HepG2 (cell line): ENCODE data around the gene CAMTA1. TPM values are rescaled to one million over a fixed set of nuclear protein-coding genes. Genes with fewer than 3 reads are reported as not detected.

ENCODE experiments used
- ATAC-seq: fragments of 200-7000 bp; cut with Tn5 transposase; 3 replicates; pipeline ENCODE4 v1.9.1; 2020; ENCODE audit warnings: mild to moderate bottlenecking, moderate library complexity
- BruUV-seq: library from RNA; stranded (reverse); fragments of 400-500 nt; replicated peaks from 2 replicates; lab custom pipeline; 2021; lab: Mats Ljungman, UMichigan
- CTCF ChIA-PET: fragments of 300-600 bp; formaldehyde crosslinking; extraction: SDS; loops from one replicate; lab custom pipeline; 2021; ENCODE audit warnings: low total read pairs, inconsistent platforms, low intra/inter-chr PET ratio; lab: Yijun Ruan, JAX
- POLR2A ChIA-PET: fragments of 350-600 bp; sonication (Branson Sonifier 250); formaldehyde crosslinking; loops from one replicate; lab custom pipeline; 2020; ENCODE audit warnings: antibody characterized with exemption, inconsistent platforms; lab: Yijun Ruan, JAX
- DNase-seq: peaks from one replicate; pipeline ENCODE4 v3.0.0-alpha.2; 2015; ENCODE audit warnings: low spot score
- FAIRE-seq: peaks from 3 replicates; lab custom pipeline; 2011; peaks lifted over from hg19 to GRCh38; lab: Jason Lieb, UNC
- H2AFZ ChIP-seq: one replicate; pipeline ENCODE4 v1.6.1; 2011; ENCODE audit warnings: low read length, inconsistent platforms
- H3K27ac ChIP-seq: fragments of 300-600 bp; 3 replicates; pipeline ENCODE4 v1.8.0; 2011; ENCODE audit warnings: mixed run types, mild to moderate bottlenecking, mixed read lengths, low read length, inconsistent platforms; ENCODE audit not compliant: insufficient read depth; ENCODE audit errors: extremely low read length
- H3K27me3 ChIP-seq, 2 experiments: fragments of 200-600 bp in 1 of 2; 2 replicates in 1 of 2; 3 replicates in 1 of 2; pipeline versions ENCODE4 v1.6.0 to v1.8.0; 2011; ENCODE audit warnings: low read length in 2 of 2, mild to moderate bottlenecking in 2 of 2, moderate library complexity in 2 of 2, inconsistent platforms in 1 of 2; ENCODE audit not compliant: insufficient read depth in 2 of 2, control insufficient read depth in 1 of 2
- H3K36me3 ChIP-seq, 2 experiments: fragments of 200-600 bp in 1 of 2; replicated peaks in 1 of 2; 2 replicates in 1 of 2; 3 replicates in 1 of 2; pipeline versions ENCODE4 v1.5.1 to v1.8.0; 2011; ENCODE audit warnings: low read length in 2 of 2, inconsistent platforms in 1 of 2; ENCODE audit not compliant: insufficient read depth in 2 of 2, control insufficient read depth in 1 of 2
- H3K4me1 ChIP-seq: 2 replicates; pipeline ENCODE4 v1.5.1; 2012; ENCODE audit warnings: low read length, inconsistent platforms; ENCODE audit not compliant: insufficient read depth
- H3K4me2 ChIP-seq: 2 replicates; pipeline ENCODE4 v1.6.0; 2011; ENCODE audit warnings: low read depth, low read length, inconsistent platforms
- H3K4me3 ChIP-seq, 3 experiments: fragments of 200-600 bp in 1 of 3; sonication (generic), shearing (Covaris generic) in 1 of 3; replicated peaks in 1 of 3; 2 replicates each; pipeline ENCODE4 v1.5.1; 2011 to 2016; ENCODE audit warnings: low read length in 3 of 3, inconsistent platforms in 2 of 3, low read depth in 2 of 3, mild to moderate bottlenecking in 2 of 3, control low read depth in 1 of 3, mixed read lengths in 1 of 3; ENCODE audit not compliant: insufficient read depth in 1 of 3
- H3K79me2 ChIP-seq: one replicate; pipeline ENCODE4 v1.6.1; 2011; ENCODE audit warnings: low read length, inconsistent platforms; ENCODE audit not compliant: insufficient read depth
- H3K9ac ChIP-seq: 2 replicates; pipeline ENCODE4 v1.6.0; 2011; ENCODE audit warnings: mild to moderate bottlenecking, low read depth, low read length, inconsistent platforms; ENCODE audit not compliant: insufficient read depth
- H3K9me3 ChIP-seq: 2 replicates; pipeline ENCODE4 v1.5.1; 2012; ENCODE audit warnings: mild to moderate bottlenecking, low read length
- H4K20me1 ChIP-seq: 2 replicates; pipeline ENCODE4 v1.6.0; 2011; ENCODE audit warnings: inconsistent platforms, mild to moderate bottlenecking, low read length, moderate library complexity; ENCODE audit not compliant: insufficient read depth
- AGO2 ChIP-seq: fragments of 200-400 bp; formaldehyde crosslinking; optimal IDR thresholded peaks from 2 replicates; pipeline ENCODE3; 2017; ENCODE audit warnings: mild to moderate bottlenecking, low read depth, low read length, moderate library complexity
- CHD2 ChIP-seq: IDR thresholded peaks from 2 replicates; pipeline ENCODE4 v1.6.1; 2011; ENCODE audit warnings: low read depth, low read length, improper control_type of control experiment
- CREM ChIP-seq, 2 experiments: sonication (generic) in 1 of 2; formaldehyde crosslinking in 1 of 2; IDR thresholded peaks; 2 replicates each; pipeline versions ENCODE4 v1.4.0 to v1.6.1; 2016 to 2020; ENCODE audit warnings: antibody characterized with exemption in 1 of 2, mild to moderate bottlenecking in 1 of 2, missing genetic modification reagents in 1 of 2
- ETV5 ChIP-seq: IDR thresholded peaks from 2 replicates; pipeline ENCODE4 v1.6.1; 2018; ENCODE audit warnings: missing biosample characterization, missing genetic modification reagents, inconsistent platforms, borderline replicate concordance
- FOSL2 ChIP-seq: sonication (generic); formaldehyde crosslinking; IDR thresholded peaks from 2 replicates; pipeline ENCODE4 v1.4.0; 2020; ENCODE audit warnings: missing genetic modification reagents
- FOXJ3 ChIP-seq: sonication (generic); formaldehyde crosslinking; IDR thresholded peaks from 2 replicates; pipeline ENCODE4 v1.4.0; 2020; ENCODE audit warnings: missing genetic modification reagents, mild to moderate bottlenecking, borderline replicate concordance
- FOXO4 ChIP-seq: sonication (generic); formaldehyde crosslinking; conservative IDR thresholded peaks from 2 replicates; pipeline ENCODE4 v1.8.1; 2023; ENCODE audit warnings: missing genetic modification reagents
- LCORL ChIP-seq, 2 experiments: fragments of 450-650 bp in 1 of 2; sonication (generic) in 1 of 2; formaldehyde crosslinking in 1 of 2; IDR thresholded peaks; 2 replicates each; pipeline versions ENCODE4 v1.5.0 to v1.6.1; 2017 to 2020; ENCODE audit warnings: antibody characterized with exemption in 1 of 2, missing genetic modification reagents in 1 of 2
- MEIS2 ChIP-seq: sonication (generic); formaldehyde crosslinking; IDR thresholded peaks from 2 replicates; pipeline ENCODE4 v1.9.0; 2021; ENCODE audit warnings: mild to moderate bottlenecking, missing genetic modification reagents
- MTF2 ChIP-seq: sonication (generic); formaldehyde crosslinking; IDR thresholded peaks from 2 replicates; pipeline ENCODE4 v1.5.0; 2020; ENCODE audit warnings: missing genetic modification reagents, borderline replicate concordance
- PAF1 ChIP-seq: IDR thresholded peaks from 2 replicates; pipeline ENCODE4 v1.6.1; 2016; ENCODE audit warnings: missing genetic modification reagents, missing compliant biosample characterization
- RAD51 ChIP-seq: fragments of 450-650 bp; IDR thresholded peaks from 2 replicates; pipeline ENCODE4 v1.6.1; 2016; ENCODE audit warnings: borderline replicate concordance
- U2AF2 ChIP-seq: fragments of 200-400 bp; formaldehyde crosslinking; IDR thresholded peaks from 2 replicates; pipeline ENCODE4 v1.6.1; 2017; ENCODE audit warnings: low read depth, mild to moderate bottlenecking, low read length
- ZNF333 ChIP-seq: sonication (generic); formaldehyde crosslinking; IDR thresholded peaks from 2 replicates; pipeline ENCODE4 v1.4.0; 2020; ENCODE audit warnings: mild to moderate bottlenecking, missing genetic modification reagents, borderline replicate concordance
- ZNF547 ChIP-seq: sonication (generic); formaldehyde crosslinking; IDR thresholded peaks from 2 replicates; pipeline ENCODE4 v1.5.1; 2020; ENCODE audit warnings: mild to moderate bottlenecking, missing genetic modification reagents
- ZNF687 ChIP-seq: sonication (generic); formaldehyde crosslinking; IDR thresholded peaks from 2 replicates; pipeline ENCODE4 v1.5.1; 2020; ENCODE audit warnings: mild to moderate bottlenecking, missing genetic modification reagents, moderate library complexity
- ZNF740 ChIP-seq: sonication (generic); formaldehyde crosslinking; IDR thresholded peaks from 2 replicates; pipeline ENCODE4 v1.4.0; 2020; ENCODE audit warnings: missing genetic modification reagents
- WGBS: methylation state at CpG from one replicate; pipeline ENCODE4 v1.1.6; 2017; ENCODE audit warnings: low lambda C conversion rate; 5-methylcytosine and 5-hydroxymethylcytosine counted together
- in situ Hi-C: cut with HindIII; loops from 2 replicates; pipeline ENCODE4 v1.10.0; 2017; ENCODE audit warnings: low pct_unique_long_range_greater_than_20kb; ENCODE audit not compliant: extremely low pct_ligation_motif_present
- intact Hi-C: fragments of 100-400 bp; cut with micrococcal nuclease; formaldehyde crosslinking; loops from one replicate; pipeline ENCODE4 v1.10.0; 2022; ENCODE audit not compliant: unreplicated experiment
- polyA plus RNA-seq, 8 experiments: library from polyadenylated mRNA; depleted of rRNA in 3 of 8; stranded (reverse) in 7 of 8; unstranded in 1 of 8; fragments of >200 nt; fragmentation: Illumina TruSeq in 4 of 8; extraction: Trizol in 4 of 8; gene quantifications; 2 replicates each; pipeline versions ENCODE4 v1.2.1 to v1.2.3, GENCODE V29; 2011 to 2016; ENCODE audit warnings: low read depth in 4 of 8, missing spikeins in 1 of 8, mixed read lengths in 1 of 8; ENCODE audit not compliant: insufficient read depth in 1 of 8
- total RNA-seq, 5 experiments: library from RNA; depleted of rRNA; stranded (reverse); fragments of >200 nt; fragmentation: Illumina TruSeq; extraction: Trizol; gene quantifications; 2 replicates each; pipeline ENCODE4 v1.2.3, GENCODE V29; 2016; ENCODE audit warnings: low read depth in 1 of 5

The CAMTA1 gene
- total and polyA plus RNA-seq, 2 of the 13 experiments (the other 11 are each of a cell fraction or from before 2014, with no cell fraction given) = 25.0 to 36.4 TPM

- no peak overlapping the region for H2AFZ ChIP-seq
- in situ Hi-C loops (no loop called here), intact Hi-C loops (no loop called here)
- no peaks in the 10 kb centered on the region for H3K79me2 ChIP-seq
- H4K20me1 ChIP-seq = no peaks in the 10 kb centered on the region
- no peak overlapping the region for H3K27ac ChIP-seq
- peaks cover 58% of the 10 kb centered on the region for H3K4me1 ChIP-seq
- ATAC-seq (no peak), DNase-seq (no peak), FAIRE-seq (no peak)
- no peak overlapping the region for H3K9ac ChIP-seq
- H3K27me3 ChIP-seq = peaks cover 0 to 24% of the 10 kb centered on the region in 2 experiments; a peak in 4 of 5 replicates
- peaks cover 17% of the 10 kb centered on the region for H3K9me3 ChIP-seq
- no peaks in the 10 kb centered on the region for H3K36me3 ChIP-seq
- no TSS peak for BruUV-seq
- H3K4me2 ChIP-seq = no peak overlapping the region
- WGBS = 56% methylated on average over 7 of the region's 17 CpGs
- POLR2A ChIA-PET = interaction anchor here (0.5 to 3.4 kb wide), 3 partner anchors 11 to 37 kb away, joined by 5 to 23 read pairs (median 22); no protein-coding TSS in a partner anchor
- CTCF ChIA-PET = no interaction called here
- H3K4me3 ChIP-seq = no peak overlapping the region
- no peak for TF ChIP-seq AGO2
- TF ChIP-seq FOXO4 (CRISPR knock-in tag) = no peak
- TF ChIP-seq MEIS2 (CRISPR knock-in tag) = no peak
- TF ChIP-seq U2AF2 = no peak
- no peak for TF ChIP-seq ETV5 (CRISPR knock-in tag)
- TF ChIP-seq CREM (IDR thresholded peaks at IDR 0.05) = no peak
- no peak for TF ChIP-seq CREM (CRISPR knock-in tag; IDR thresholded peaks at IDR 0.05)
- no peak for TF ChIP-seq CHD2
- TF ChIP-seq FOXJ3 (CRISPR knock-in tag) = no peak
- no peak for TF ChIP-seq ZNF333 (CRISPR knock-in tag)
- TF ChIP-seq LCORL (IDR thresholded peaks at IDR 0.05) = no peak
- no peak for TF ChIP-seq LCORL (CRISPR knock-in tag; IDR thresholded peaks at IDR 0.05)
- TF ChIP-seq ZNF547 (CRISPR knock-in tag) = no peak
- peak; percentile 28; the same call in 1 of the 2 replicates for TF ChIP-seq RAD51
- no peak for TF ChIP-seq PAF1 (CRISPR knock-in tag)
- TF ChIP-seq MTF2 = no peak
- peak; percentile 13; the same call in 1 of the 2 replicates for TF ChIP-seq ZNF687 (CRISPR knock-in tag)
- TF ChIP-seq ZNF740 (CRISPR knock-in tag) = no peak
- peak; percentile 36; the same call in 1 of the 2 replicates for TF ChIP-seq FOSL2
These were observed 905.4 kb downstream of the CAMTA1 start for GRCh38 chr1:7690496-7691182.
